Urothelium cell line (cell line): ENCODE data around the gene AKAP5.
A peak's percentile ranks its signal among the peaks of the same experiment; 100 is the strongest.

ENCODE experiments used
- DNase-seq: peaks from one replicate; pipeline ENCODE4 v3.0.0; 2011; ENCODE audit warnings: low spot score, mixed read lengths
- FAIRE-seq: peaks from 2 replicates; lab custom pipeline; 2011; peaks lifted over from hg19 to GRCh38; lab: Jason Lieb, UNC

The AKAP5 gene

GRCh38 chr14:64465191-64465822 lies at the start of gene AKAP5:
Gene AKAP5 (plus strand): TSS chr14:64465499. CDS start chr14:64468395, 2,896 bp downstream.
- DNase-seq (peak; percentile 95), FAIRE-seq (peak; percentile 93)

GRCh38 chr14:64416348-64416932 lies 48.9 kb upstream of the AKAP5 start:
- DNase-seq: no peak
- FAIRE-seq: no peak

DNA sequence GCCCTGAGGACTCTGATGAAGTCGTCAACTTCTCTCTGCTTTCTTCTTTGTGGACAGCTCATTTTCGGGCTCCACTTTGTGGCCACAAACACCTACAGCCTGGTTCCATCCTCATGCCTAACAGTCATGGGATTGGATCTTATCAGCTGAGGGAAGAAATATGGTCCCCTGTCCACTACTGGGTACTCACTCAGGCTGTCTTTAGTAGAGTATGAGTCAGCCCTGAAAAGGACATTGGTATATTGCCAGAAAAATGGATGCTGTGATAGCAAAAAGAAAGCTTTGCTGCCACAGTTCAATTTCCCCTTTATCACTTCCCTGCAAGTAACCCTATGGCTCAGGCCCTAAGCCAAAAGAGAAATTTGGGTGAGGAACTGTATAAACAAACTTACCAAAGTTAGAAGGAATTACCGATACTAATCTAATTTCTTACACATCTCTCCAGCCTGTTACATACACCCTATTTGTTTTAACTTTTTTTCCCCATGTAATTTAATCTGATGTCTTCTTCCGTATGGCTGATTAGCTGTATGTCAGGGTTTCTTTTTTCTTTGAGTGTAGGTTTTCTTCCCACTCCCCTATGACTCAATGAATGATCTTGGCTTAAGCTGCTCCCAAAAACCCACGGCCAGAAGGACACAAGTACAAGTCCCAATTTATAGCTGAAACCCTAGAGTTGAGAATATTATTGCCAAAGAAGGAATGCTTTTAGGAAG lies 48.1 kb upstream of the AKAP5 start:
- FAIRE-seq (no peak), DNase-seq (no peak)

DNA sequence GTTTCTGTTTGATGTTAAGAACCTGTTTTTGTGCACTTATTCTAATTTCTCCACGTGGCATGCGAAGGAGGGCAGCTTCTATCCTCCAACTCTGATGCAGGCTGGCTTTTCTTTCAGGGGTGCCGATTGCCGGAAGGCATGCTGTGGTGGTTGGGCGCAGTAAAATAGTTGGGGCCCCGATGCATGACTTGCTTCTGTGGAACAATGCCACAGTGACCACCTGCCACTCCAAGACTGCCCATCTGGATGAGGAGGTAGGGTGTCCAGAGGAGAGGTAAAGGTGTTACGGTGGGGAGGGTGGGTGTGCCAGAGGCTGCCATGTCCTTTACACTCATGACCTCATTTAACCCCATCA lies 47.6 kb upstream of the AKAP5 start:
- peak; percentile 27 for FAIRE-seq
- DNase-seq: no peak

DNA sequence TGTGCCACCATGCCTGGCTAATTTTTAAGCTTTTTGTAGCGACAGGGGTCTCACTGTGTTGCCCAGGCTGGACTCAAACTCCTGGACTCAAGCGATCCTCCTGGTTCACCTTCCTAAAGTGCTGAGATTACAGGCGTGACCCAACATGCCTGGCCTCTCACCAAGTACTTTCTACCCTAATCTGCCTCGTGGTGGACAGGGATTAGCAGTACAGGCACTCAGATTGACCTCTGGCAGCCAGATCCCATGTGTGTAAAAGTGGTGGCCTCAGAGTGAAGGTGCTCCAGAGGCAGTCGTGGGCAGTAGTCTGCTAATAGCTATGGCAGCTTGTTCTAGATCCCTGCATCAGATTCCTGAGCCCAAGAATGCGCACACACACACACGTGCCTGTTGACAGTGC lies 46.3 kb upstream of the AKAP5 start:
- no peak for DNase-seq
- no peak for FAIRE-seq

- FAIRE-seq (no peak), DNase-seq (peak; percentile 87)
These were observed 44.1 kb upstream of the AKAP5 start for GRCh38 chr14:64421166-64421565.

DNA sequence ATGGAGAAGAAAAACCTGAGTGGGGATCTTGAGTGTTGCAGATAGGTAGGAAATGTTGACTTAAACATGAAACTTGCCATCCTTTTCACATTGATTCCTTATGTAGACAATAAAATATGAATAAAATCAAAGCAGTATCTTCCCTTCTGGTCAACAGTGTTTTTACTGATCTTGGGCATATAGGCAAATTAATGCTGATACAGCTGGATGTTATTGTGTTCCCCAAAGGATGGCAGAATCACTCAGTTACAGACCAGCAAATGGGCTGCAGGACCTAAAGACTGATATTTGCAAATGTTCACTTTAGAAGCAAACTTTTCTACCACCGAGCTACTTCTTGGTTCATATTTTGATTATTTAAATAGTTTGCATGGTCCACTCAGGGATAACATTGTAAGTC lies 43.3 kb upstream of the AKAP5 start:
- DNase-seq (no peak), FAIRE-seq (peak; percentile 72)

GRCh38 chr14:64422756-64423155 lies 42.5 kb upstream of the AKAP5 start:
- FAIRE-seq: peak; percentile 90
- no peak for DNase-seq

GRCh38 chr14:64423987-64424386 lies 41.3 kb upstream of the AKAP5 start:
- FAIRE-seq (no peak), DNase-seq (no peak)

GRCh38 chr14:64434528-64434927 lies 30.8 kb upstream of the AKAP5 start:
- DNase-seq (no peak), FAIRE-seq (no peak)

- FAIRE-seq (peak; percentile 53), DNase-seq (peak; percentile 91)
These were observed 27.0 kb upstream of the AKAP5 start for GRCh38 chr14:64438181-64438841.

DNA sequence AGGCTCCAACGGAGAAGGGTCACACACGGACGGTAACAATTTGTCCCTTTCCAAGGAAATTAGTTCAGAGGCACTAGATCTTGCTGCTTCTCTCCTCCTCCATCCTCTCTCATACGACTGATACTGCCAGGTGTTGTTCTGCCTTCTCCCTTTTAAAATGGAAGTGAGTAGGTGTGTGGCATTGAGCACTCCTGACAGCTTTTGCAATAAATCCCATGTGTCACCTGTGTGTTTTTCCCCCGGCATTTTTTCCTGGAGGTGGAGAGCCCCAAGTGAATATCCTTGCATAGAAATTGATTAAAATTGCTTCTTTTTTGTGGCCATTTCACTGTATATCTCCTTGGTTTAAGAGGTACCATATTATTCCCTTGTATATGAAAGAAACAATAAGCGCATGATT lies 26.2 kb upstream of the AKAP5 start:
- FAIRE-seq (no peak), DNase-seq (no peak)

DNA sequence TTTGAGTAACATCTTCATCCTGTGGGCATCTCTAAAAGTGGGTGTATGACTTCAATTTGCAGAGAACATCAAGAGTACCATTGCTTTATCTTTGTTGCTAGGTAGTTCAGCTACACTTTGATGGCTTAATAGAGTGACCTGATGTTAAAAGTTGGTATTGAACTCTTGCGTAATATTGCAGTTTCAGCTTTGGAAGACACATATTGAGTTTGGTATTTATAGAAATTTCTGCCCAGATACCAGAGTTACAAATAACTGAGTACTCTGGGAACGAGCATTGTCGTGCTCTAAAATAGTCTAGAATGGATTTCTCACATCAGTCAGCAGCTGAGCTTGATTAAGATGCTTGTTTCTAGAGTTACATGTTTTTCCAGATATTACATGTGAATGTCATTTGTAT lies 24.8 kb upstream of the AKAP5 start:
- DNase-seq: no peak
- no peak for FAIRE-seq

DNA sequence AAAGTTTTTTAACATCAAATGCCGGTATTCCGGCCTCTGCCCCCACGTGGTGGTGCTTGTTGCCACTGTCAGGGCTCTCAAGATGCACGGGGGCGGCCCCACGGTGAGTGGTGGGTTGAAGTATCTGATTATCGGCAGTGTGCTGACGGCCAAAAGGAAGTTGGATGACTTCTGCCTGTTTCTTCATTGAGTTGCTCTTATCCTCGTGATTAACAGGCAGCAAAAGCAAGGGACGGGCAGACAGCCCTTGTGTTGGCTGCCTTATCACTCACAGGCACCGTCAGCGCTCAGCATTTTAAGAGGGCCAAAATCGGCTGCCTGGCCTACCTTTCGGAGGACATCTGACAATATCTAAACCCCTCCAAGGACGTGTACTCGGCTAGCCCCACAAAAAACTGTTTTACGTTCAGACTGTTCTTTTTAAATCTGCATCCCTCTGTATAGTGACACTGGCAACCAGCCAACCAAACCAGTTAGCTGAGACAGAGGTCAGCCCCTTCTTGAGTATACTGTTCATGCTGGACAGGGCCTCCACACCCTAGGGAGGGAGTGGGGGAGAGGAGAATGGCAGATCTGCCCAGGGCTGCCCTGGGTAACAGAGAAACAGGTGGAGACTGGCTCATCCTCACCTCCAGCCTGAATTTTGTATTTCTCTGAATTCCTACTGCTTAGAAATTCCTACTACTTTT lies 22.9 kb upstream of the AKAP5 start:
- FAIRE-seq (no peak), DNase-seq (no peak)

DNA sequence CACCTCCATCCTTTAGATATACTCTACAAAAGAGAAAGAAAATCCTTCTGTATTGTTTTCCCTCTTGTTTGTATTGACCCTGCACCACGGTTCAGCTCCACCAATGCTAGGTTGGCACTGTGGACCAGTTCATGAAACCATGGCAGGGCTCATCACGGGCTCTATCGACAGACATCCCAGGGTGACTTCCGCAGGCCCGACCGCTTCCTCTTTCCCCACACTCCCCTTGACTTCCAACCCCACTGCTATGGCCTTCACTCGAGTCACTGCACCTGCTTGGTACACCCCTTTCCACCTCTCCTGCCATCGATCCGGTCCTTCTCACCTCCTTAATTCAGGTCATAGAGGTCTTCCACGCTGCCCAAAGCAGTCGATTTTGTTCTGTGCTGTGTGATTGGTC lies 21.2 kb upstream of the AKAP5 start:
- DNase-seq: no peak
- FAIRE-seq: no peak

DNA sequence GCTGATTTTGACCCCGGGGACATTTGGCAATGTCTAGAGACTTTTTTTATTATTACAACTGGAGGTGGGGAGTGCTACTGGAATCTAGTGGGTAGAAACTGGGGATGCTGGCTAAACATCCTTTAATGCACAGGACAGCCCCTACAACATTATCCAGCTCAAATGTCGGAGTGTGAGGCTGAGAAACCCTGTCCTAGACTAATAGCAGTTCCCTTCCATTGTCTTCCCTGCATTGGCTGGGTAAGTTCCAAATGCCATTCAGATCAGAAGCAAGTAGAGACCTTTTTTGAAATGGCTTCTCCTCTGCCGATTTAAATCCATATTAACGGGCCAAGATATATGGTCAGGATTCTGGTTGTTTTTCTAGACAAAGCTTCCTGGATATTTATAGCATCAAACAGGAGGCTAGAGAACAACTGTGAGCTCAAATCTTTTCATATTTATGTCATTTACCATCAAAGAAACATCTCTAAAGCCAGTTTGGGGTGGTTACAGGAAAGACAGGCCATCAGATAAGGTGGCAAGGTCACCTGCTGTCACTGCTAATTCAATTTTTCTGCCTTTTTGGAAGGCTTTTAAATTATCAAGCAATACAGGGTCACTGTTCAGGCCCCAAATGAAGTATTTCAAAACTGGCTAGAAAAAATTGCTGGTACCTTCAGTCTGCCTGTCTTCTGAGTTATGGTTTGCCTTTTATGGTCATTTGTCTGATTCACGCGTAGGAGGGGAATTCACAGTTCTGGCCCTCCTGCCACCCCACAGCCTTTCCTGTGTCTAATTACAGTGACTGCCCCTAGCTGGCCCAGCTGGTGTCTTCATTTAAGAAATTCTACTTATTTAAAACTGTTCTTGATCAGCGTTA lies 20.1 kb upstream of the AKAP5 start:
- DNase-seq (no peak), FAIRE-seq (peak; percentile 32)

GRCh38 chr14:64447876-64448670 lies 17.2 kb upstream of the AKAP5 start:
- no peak for DNase-seq

GRCh38 chr14:64450255-64450654 lies 15.0 kb upstream of the AKAP5 start:
- FAIRE-seq (no peak), DNase-seq (no peak)

More at GRCh38 chr14:64447876-64448670, 17.2 kb upstream of the AKAP5 start:
- FAIRE-seq: no peak

DNA sequence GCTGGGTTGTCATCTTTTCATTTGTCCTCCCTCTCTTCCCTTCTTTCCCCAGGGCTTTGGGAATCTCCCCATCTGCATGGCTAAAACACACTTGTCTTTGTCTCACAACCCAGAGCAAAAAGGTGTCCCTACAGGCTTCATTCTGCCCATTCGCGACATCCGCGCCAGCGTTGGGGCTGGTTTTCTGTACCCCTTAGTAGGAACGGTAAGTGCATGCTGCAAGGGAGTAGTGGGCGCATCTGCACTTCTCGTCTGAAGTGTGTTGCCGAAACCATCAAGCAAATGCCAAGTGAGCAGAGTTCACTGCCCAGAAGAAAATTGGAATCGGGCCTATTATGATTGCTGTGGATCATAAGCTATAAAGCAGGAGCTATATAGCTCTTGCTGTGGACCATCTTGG lies 10.6 kb upstream of the AKAP5 start:
- DNase-seq (no peak), FAIRE-seq (no peak)
